HG03175 (cell line): Measurements from ENCODE around the gene NF1.
"Not testable (repeated sequence)": the region's sequence is repeated elsewhere in the genome, so short reads cannot be mapped to it uniquely, and the experiment has no call there.

Experiments
- ATAC-seq: cut with Tn5 transposase; IDR thresholded peaks from one replicate; pipeline ENCODE4 v1.9.1; 2021; ENCODE audit warnings: mild to moderate bottlenecking, moderate library complexity; ENCODE audit not compliant: unreplicated experiment

NF1 gene

DNA sequence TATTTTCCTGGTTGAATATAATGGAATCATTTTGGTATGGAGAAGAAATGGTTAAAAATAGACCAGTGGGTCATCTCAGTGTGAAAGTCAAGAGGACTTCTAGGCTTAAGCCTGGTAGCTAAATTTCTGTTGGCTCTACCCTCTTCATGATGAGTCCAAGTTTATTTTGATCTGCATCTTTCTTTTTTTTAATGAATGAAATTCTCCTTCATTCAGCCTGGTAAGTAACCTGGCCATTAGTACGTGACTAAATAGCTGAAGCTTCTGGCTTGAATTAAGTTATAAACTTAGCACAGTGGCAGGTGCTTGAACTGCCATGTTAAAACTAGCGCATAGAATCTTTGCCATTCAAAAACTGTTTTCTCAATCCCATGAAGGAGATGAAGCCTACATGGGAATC is 28.0 kb downstream of the NF1 start:
- ATAC-seq: no peak

DNA sequence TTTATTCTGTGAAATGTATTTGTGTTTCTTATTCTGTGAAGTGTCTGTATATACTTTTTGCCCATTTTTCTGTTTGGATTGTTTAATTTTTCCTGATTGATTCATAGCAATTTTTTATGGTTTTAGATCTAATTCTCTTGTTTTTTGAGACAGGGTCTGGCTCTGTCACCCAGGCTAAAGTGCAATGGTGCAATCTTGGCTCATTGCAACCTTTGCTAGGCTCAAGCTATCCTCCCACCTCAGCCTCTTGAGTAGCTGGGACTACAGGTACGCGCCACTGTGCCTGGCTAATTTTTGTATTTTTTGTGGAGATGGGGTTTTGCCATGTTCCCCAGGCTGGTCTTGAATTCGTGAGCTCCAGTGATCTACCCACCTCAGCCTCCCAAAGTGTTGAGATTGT is 31.5 kb downstream of the NF1 start:
- ATAC-seq: no peak

DNA sequence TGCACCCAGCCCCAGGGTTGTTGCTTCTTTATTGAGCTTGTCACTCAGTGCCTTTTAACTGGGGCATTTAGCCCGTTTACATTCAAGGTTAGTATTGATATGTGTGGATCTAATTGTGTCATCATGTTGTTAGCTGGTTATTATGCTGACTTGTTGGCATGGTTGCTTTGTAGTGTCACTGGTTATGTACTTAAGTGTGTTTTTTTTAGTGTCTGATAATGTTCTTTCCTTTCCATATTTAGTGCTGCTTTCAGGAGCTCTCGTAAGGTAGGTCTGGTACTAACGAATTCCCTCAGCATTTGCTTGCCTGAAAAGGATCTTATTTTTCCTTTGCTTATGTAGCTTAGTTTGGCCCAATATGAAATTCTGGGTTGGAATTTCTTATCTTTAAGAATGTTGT is 33.5 kb downstream of the NF1 start:
- ATAC-seq: no peak

DNA sequence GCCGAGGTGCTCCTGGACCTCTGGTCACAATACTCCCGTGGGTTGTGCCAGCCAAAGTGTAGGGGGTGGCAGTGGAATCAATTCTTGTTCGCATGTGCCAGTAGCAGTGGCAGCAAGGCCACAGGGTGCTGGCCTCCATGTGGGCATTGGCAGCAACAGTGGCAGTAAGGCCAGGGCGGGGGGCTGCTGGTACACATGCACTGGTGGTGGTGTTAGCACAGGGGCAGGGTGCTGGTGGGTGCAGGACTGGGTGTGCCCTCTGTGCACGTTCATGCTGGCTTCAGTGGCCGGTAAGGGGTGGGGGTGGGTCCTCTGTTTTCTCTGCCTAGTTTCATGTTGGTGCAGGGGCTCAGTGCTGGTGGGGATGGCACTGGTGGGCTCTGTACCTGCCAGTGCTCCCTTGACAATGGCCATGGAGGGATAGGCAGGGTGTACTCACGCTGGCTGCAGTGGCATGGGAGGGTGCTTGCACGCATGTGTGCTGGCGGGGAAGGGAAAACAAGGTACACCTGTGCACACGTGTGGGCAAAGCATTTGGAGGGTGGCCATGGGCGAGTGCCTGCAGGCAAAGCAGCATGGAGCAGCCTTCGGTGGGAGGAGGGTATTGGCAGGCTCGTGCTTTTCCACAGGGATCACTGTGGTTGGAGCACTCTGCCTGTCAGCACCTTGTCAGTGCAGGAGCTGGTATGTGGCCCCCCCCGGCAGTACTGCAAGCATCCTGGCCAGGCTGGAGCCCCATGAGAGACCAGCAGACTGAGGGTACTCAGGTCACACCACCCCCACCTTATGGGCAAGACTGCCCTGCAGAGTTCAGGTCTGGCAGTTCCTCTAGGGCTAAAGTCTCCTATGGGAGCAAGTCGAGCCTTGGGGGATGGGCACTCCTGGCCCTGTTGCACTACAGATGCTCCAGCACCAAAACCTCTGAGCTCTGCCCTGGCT is 35.8 kb downstream of the NF1 start:
- no peak for ATAC-seq

DNA sequence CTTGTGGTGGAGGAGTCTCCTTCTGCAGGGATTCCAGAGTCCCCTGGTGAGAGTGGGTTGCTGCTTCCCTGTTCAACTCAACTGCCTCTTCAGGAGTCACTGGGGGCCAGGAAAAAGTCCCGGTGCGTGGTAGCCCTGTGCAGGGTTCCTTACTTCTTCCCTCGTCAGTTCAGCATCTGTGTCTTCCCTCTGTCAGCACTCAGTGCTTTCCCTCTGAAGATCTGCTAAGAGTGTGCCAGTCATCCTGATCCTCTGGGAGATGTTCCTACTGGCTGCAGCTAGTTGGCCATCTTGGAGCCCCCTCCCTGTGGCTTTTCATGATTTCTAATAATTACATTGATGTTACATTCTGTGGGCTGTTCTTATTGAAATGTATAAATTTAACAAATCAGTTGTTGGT is 36.5 kb downstream of the NF1 start:
- no peak for ATAC-seq

DNA sequence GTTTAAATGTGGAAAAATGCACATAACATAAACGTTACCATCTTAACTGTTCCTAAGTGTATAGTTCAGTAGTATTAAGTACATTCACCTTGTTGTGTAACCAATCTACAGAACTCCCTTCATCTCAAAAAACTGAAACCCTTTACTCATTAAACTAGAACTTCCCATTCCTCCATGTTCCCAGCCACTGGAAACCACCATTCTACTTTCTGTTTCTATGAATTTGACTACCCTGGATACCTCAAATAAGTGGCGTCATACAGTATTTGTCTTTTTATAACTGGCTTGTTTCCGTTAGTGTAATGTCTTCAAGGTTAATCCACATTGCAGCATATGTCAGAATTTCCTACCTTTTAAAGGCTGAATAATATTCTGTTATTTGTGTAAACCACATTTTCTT is 38.2 kb downstream of the NF1 start:
- no peak for ATAC-seq

DNA sequence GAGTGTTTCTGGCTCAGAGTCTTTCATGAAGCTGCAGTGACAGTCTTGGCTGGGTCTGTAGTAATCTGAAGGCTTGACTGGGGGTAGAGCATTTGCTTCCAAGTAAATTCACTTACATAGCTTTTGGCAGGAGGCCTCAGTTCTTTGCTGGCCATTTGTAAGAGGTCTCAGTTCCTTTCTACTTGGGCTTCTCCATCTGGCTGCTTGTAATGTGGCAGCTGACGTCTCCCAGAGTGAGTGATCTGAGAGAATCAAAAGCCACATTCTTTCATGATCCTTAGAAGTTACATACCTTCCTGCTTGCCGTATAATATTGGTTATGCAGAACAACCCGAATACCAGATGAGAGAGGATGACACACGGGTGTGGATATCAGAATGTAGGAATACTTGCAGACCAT is 39.8 kb downstream of the NF1 start:
- ATAC-seq: no peak

DNA sequence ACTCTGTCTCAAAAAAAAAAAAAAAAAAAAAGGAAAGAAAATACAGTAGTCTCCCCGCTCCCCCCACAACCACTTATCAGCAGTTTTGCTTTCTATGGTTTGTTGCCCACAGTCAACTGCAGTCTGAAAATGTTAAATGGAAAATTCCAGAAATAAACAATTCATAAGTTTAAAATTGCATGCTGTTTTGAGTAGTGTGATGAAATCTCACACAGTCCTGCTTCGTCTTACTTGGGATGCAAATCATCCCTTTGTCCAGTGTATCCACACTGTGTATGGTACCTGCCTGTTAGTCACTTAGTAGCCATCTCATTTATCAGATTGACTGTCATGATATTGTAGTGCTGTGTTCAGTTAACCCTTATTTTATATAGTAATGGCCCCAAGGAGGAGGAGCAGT is 41.5 kb downstream of the NF1 start:
- ATAC-seq: no peak

DNA sequence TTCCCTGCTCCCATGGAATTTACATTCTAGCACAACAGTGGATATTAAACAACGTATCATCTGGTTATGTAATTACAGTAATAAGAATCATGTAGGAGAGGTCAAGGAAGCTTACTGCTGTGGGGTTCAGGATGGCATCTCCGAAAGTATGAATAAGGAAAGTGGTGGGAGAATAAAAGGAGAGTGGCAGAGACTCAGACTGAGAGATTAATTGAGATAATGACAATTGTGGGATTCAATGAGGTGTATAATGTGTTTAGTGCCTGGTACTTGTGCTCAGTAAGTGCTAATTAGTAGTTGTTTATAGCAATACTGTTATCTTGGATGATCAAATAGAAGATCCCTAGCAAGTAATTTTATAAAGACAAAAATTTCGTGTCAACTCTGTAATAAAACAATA is 45.3 kb downstream of the NF1 start:
- no peak for ATAC-seq

DNA sequence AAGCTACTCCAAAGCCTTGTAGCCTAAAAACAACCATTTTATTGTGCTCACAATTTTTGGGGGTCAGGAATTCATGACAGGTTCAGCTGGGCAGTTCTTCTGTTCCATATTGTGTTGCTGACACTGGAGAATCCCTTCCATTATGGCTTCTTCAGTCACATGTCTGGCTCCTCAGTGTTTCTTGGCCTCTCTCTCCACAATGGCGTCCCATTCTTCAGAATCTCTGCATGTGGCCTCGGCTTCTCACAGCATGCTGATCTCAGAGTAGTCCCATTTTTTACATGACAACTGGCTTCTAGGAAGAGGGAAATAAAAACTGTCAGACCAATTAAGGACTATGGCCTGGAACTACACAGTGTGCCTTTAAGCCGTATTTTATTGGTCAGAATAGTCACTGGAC is 49.7 kb downstream of the NF1 start:
- ATAC-seq: no peak

DNA sequence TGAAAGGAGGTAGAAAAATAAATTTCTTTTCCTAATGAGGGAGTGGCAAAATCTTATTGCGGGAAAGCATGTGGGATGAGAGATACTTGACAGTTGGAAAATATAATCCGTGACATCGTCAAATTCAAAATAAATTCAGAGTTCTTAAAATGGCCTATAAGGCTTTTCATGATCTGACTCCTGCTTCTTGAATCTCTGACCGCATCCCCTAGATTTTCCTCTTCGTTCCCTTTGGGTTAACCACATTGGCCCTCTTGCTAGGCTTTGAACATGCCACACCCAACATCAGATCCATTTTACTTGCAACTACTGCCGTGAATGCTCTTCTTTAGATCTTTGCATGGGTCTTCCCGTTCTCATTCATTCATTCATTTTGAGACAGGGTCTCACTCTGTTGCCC is 50.1 kb downstream of the NF1 start:
- ATAC-seq: no peak

DNA sequence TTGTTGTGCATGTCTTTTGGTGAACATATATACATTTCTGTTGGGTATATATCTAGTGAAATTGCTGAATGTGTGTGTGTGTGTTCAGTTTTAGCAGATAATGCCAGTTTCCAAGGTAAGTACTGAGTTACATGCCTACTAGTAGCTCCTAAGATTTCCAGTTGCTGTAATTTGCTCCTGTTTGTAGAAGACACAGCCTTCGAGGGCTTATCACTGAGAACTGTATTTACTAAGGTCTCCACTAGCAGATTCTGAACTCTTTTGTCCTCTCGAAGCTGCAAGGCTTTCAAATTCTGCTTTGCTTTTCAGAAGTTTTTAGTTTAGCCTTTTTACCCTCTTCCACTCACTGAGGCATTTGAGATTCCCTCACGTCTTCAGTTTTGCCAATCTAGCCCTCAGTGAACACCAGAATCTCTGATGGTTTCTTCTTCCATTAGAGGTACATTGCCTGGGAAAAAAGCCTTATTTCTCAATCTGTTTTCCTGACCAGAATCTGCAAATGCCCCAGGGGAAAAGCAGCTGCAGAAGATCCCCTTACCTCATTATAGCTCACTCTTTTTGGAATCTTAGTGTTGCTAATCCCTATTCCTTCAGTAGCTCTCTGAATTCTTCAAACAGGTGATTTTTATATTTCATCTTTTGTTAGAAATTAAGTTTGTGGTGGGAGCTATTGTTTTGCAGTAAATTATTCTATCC is 52.9 kb downstream of the NF1 start:
- ATAC-seq: no peak

DNA sequence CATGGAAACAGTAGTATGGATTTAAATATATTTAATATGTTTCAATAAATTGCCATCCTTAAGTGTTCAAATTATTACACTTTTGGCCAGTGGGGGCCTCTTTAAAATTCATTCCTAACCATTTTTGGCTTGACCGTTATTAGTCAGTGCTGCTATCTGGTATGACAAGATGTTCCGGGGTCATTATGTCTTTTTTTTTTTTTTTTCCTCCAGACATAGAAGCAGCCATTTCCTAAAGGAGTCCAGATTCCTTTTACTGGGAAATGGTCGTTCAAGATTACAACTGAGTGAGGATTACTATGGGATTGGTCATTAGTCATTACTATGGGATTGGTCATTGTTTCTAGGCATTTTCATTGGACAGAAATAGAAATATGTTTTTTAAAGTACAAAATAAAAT is 53.4 kb downstream of the NF1 start:
- no peak for ATAC-seq

DNA sequence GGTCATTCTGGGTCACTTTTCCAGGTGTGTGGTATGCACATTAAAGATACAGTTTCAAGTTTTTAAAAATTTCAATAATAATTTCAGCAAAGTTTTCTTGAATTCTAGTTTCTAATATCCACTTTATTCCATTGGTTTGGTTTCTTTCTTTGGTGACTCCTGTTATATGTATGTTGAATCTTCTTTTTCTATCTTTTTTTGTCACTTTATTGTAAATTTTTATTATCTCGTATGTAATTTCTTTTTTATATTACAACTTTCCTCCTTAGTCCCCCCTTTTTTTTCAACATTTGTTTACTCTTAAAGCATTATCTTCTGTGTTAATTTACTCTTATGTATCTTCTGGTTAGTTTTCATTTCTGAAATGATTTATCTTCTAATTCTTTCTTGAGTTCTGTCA is 57.5 kb downstream of the NF1 start:
- ATAC-seq: no peak

DNA sequence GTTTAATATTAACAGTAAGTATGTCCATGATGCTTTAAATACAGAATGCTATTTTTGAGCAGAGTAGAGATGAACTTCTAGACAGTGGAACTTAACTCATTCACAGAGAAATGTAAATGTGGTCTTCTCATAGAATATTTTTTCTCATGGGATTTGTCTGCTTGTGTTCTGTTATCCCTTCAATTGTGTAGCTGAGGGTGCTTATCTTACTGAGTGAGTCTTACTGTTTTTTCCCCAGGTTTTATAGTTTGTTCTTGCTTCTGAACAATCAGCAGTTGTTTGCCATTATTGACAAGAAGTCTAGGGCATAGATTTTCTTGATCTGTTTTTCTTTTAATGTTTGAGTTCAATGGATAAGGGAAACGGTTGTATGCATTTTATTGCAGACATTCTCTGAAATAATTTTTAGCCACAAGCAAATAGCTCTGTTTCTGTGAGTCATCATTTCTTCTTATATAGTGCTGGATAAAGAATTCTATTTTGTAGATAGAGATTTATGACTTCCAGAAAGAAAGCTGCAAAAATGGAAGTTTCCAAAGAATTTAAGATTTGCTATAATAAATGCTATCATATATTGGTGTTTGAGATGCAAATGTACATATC is 60.5 kb downstream of the NF1 start:
- ATAC-seq: no peak

DNA sequence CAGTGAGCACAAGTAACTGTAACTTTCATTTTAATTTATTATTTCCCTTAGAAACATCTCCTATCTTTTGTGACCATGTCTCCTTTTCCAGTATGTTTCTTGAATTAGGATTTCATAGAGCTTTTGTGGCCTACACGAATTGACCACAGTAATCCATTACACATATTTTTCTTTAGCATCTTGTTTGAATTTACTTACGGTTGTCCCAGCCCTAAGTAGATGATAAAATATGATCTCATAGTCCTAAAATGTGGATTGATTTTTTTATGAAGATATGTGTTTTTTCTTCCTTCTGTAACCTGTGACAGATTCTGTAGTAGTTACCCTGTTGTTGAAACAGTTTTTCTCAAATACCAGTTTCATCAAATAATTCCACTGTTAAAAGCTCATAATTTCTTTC is 61.5 kb downstream of the NF1 start:
- no peak for ATAC-seq

DNA sequence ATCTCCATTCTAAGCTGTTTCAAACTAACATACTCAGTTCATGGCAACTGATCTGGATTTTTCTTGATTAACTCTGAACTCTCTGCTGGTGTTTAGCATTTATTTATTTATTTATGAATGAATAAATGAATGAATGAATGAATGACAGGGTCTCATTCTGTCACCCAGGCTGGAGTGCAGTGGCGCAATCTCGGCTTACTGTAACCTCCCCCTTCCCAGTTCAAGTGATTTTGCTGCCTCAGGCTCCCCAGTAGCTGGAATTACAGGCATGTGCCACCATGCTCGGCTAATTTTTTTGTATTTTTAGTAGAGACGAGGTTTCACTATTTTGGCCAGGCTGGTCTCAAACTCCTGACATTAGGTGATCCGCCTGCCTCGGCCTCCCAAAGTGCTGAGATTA is 62.1 kb downstream of the NF1 start:
- not testable (repeated sequence) for ATAC-seq

DNA sequence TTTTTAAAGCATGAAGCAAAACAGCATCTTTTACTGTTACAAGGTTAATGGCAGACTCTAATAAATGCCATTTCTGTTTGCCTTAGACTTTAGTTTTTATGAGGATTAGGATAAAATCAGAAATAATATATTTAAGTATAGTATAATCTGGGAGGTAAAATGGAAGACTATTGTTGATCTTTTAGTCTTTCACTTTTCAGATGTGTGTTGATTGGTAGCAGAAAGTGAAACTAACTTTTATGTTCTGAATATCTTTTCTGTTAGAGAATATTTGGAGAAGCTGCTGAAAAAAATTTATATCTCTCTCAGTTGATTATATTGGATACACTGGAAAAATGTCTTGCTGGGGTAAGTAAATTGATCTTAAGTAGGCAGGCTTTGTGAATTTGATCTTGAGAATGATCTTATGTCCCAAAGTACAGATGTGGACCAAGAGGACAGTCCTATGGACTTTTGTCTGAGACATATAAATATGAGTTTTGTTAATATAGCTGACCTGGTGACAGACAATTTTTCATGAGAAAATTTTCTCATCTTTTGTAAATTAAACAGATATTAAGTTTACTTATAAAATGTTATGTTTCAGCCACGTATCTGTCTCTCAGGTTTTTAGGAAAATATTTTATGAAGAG is 64.1 kb downstream of the NF1 start:
- ATAC-seq: no peak

DNA sequence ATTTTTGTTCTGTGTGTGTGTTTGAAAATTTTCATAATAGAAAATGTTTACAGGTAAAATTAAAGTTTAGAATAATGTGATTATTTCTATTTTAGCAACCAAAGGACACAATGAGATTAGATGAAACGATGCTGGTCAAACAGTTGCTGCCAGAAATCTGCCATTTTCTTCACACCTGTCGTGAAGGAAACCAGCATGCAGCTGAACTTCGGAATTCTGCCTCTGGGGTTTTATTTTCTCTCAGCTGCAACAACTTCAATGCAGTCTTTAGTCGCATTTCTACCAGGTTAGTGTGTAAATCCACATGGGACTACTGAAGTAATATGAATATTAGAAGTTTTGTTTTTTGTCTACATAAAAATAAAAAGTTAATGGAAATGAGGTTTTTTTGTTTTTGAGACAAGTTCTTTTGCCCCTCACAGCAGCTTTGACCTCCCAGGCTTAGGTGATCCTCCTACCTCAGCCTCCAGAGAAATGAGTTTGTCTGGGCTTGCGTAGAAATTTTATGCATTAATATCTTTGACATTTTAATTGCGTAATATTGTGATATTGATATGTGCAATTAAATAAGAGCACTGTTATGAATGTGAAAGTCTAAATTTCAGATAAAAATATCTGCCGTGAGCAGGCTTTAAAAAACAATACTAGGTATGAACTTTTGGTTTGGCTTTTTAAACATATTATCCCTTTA is 68.5 kb downstream of the NF1 start:
- no peak for ATAC-seq

DNA sequence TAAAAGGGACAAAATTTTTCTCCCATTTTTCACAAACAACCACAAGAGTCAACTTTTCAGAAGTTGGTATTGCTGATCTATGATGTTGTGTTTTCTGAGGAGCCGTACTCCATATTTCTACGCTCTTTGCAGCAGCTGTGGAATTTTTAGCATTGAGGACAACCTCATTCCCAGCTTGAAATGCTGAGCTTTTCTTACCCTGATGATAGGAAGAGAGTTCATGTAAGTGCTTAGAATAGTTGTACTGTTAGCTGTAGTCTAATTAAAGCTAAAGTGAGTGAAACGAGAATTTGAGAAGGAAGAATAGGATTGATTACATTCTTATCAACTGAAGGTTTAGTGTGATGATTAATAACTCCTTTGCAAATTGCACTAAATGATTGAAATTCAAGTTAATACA is 72.3 kb downstream of the NF1 start:
- no peak for ATAC-seq

DNA sequence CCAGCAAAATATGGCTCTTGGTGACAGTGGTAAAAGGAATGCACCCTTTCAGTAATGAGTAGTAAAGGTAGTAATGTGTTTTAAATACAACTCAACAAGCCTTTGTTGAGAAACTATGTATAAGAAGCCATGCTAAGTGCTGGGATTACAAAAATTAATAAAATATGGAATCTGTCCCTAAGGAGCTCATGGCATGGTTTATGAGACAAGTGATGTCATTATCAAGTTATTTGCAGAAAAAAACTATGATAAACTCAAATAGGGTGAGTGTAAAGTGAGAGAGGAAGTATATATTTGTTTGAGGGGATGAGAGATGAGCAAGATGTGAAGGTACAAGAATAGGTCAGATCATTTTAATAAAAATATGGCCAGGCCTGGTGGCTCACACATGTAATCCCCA is 76.9 kb downstream of the NF1 start:
- ATAC-seq: no peak
